ENCODE measurements around the gene PSMA4.
"Not testable (repeated sequence)": the region's sequence is repeated elsewhere in the genome, so short reads cannot be mapped to it uniquely, and the experiment has no call there.

Gene PSMA4

GRCh38 chr15:78540141-78540870 is at the start of gene PSMA4:
TSS of gene PSMA4 (plus strand) at chr15:78540444. CDS start at chr15:78541928, 1,484 bp downstream.
- FAIRE-seq (no peak), DNase-seq (ENCODE audit: low spot score) (peak; percentile 96)

- FAIRE-seq, result no peak
These were observed 47.4 kb upstream of the PSMA4 start for GRCh38 chr15:78492872-78493271.

GRCh38 chr15:78501857-78502256 is 38.4 kb upstream of the PSMA4 start:
- DNase-seq (ENCODE audit: low spot score) (no peak), FAIRE-seq (no peak)

More at GRCh38 chr15:78492872-78493271, 47.4 kb upstream of the PSMA4 start:
- no peak for DNase-seq (ENCODE audit: low spot score)

- FAIRE-seq (no peak), DNase-seq (ENCODE audit: low spot score) (no peak)
These were observed 37.6 kb upstream of the PSMA4 start for GRCh38 chr15:78502641-78503040.

GRCh38 chr15:78506971-78507830 is 33.0 kb upstream of the PSMA4 start, which contains the start of gene HYKK:
TSS of gene HYKK (plus strand) at chr15:78507577. CDS start at chr15:78513089, 5,512 bp downstream.
- DNase-seq (ENCODE audit: low spot score) (peak; percentile 98), FAIRE-seq (no peak)

- no peak for FAIRE-seq
- peak; percentile 39 for DNase-seq (ENCODE audit: low spot score)
These were observed 32.4 kb upstream of the PSMA4 start for GRCh38 chr15:78507831-78508160.

- FAIRE-seq (no peak), DNase-seq (ENCODE audit: low spot score) (no peak)
These were observed 32.0 kb upstream of the PSMA4 start for GRCh38 chr15:78508272-78508671.

- no peak for FAIRE-seq
- no peak for DNase-seq (ENCODE audit: low spot score)
These were observed 30.4 kb upstream of the PSMA4 start for GRCh38 chr15:78509726-78510312.

- not testable (repeated sequence) for FAIRE-seq; DNase-seq (ENCODE audit: low spot score)
These were observed 20.2 kb upstream of the PSMA4 start for GRCh38 chr15:78520035-78520434.

- DNase-seq (ENCODE audit: low spot score) (no peak), FAIRE-seq (no peak)
These were observed 16.0 kb upstream of the PSMA4 start for GRCh38 chr15:78524230-78524629.

GRCh38 chr15:78527325-78527724 is 12.9 kb upstream of the PSMA4 start:
- FAIRE-seq (no peak), DNase-seq (ENCODE audit: low spot score) (no peak)

GRCh38 chr15:78533331-78533730 is 6.9 kb upstream of the PSMA4 start:
- FAIRE-seq (no peak), DNase-seq (ENCODE audit: low spot score) (no peak)

GRCh38 chr15:78536134-78536533 is 4.1 kb upstream of the PSMA4 start:
- no peak for FAIRE-seq
- DNase-seq (ENCODE audit: low spot score), result no peak

- no peak for DNase-seq (ENCODE audit: low spot score)
- FAIRE-seq, result no peak
These were observed 2.9 kb upstream of the PSMA4 start for GRCh38 chr15:78537266-78537905.

- DNase-seq (ENCODE audit: low spot score) (no peak), FAIRE-seq (no peak)
These were observed 1.9 kb upstream of the PSMA4 start for GRCh38 chr15:78538358-78538757.

- not testable (repeated sequence) for DNase-seq (ENCODE audit: low spot score); FAIRE-seq
These were observed 642 bp upstream of the PSMA4 start for GRCh38 chr15:78539464-78540140.

GRCh38 chr15:78540871-78541743 is 863 bp downstream of the PSMA4 start:
- peak; percentile 8 for DNase-seq (ENCODE audit: low spot score)
- FAIRE-seq, result no peak

GRCh38 chr15:78541744-78542034 is 1.4 kb downstream of the PSMA4 start:
- FAIRE-seq (no peak), DNase-seq (ENCODE audit: low spot score) (no peak)

- DNase-seq (ENCODE audit: low spot score) (no peak), FAIRE-seq (no peak)
These were observed 2.4 kb downstream of the PSMA4 start for GRCh38 chr15:78542647-78543046.

- DNase-seq (ENCODE audit: low spot score) (no peak), FAIRE-seq (no peak)
These were observed 9.9 kb downstream of the PSMA4 start for GRCh38 chr15:78550194-78550593.

Measured in urothelium cell line (cell line).